Stimulated activated CD4-positive, alpha-beta T cell treated with anti-CD3 and anti-CD28 coated beads, Interleukin-1b, Interleukin-23, amount 100 ng/mL, for 24 hours (primary cell): ENCODE measurements around the gene SBF1.
A peak's percentile ranks its signal among the peaks of the same experiment; 100 is the strongest.

Experiments used
- DNase-seq, 4 experiments: peaks; one replicate each; pipeline ENCODE4 v3.0.0-alpha.2; 2020; ENCODE audit warnings: low read depth in 4 of 4, low spot score in 1 of 4

The SBF1 gene

DNA sequence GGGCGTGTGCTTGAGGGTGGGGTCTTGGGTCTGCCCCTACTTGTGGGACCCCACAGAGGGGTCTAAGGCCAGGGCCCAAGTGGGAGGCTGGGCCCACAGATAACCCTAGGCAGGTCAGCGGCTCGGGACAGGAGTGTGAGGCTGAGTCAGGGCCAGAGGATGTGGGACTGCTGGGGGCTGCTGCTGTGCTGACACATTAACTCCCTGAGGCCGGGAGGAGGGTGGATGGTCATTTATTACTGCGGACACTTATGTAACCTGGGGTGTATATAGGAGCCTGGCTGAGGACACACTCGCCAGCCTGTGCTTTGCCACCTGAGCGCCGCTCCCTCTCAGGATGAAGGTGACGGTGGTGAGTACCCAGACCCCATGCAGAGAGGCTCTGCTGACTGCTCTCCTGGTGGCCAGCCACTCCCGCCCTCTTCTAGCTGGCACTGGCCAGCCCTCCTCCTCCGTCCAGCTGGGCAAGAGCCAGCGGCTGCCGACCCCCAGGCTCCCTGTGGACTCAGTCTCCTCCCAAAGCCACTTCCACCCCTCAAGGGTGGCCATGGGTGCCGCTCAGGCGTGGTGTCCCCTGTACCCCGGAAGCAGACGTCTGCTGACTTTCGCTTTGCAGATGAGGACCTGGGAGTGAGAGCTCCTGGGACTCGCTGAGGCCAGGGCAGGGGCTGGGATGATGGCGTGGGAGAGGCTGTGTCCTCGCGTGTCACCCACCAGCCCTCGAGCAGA, 11.9 kb upstream of the SBF1 start, which contains the start of gene MIOX:
TSS of gene MIOX (plus strand) at position 299 of the 729 bp plus-strand sequence. CDS start at position 338, 39 bp downstream.
- no peak for DNase-seq

DNA sequence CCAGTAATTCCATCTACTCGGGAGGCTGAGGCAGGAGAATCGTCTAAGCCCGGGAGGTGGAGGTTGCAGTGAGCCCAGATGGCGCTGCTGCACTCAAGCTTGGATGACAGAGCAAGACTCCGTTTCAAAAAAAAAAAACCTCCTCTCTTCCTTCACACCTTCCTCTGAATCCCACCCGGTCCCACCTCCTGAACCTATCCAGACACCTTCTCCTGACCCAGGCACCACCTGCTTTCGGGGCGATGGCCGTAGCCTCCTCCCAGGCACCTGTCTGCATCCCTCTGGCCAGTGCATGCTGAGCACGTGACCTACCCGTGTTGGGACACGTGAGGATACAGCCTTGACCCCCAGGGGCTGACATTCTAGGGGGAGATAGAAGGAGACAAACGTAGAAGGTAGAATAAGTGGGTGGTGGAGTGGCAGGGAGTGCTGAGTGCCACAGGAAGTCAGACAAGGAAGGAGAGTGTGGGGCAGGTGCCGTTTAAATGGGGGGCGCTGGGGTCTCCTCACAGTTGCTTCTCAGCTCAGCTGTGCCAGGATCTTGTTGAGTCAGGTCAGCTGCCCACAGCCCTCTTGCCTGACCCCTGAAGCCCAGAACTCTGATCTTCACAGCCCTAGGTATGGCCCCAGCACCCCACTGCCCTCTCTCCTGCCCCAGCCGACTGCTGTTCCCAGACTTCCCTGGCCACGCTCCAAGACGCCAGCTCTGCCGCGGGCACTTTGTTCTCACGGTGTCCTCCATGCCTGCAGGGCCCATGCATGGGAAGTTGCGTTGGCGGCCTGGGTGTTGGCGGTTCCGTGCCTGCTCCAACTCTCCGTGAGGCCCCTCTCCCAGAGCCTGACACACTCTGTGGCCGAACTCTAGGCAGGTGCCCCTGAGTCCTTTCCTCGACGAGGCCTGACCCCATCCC, 10.6 kb upstream of the SBF1 start:
- DNase-seq, result no peak

- no peak for DNase-seq
Observed at GRCh38 chr22:50483977-50484853, 9.4 kb upstream of the SBF1 start.

- no peak for DNase-seq
Observed at GRCh38 chr22:50483556-50483955, 8.7 kb upstream of the SBF1 start.

GRCh38 chr22:50483106-50483505, 8.3 kb upstream of the SBF1 start:
- DNase-seq, result no peak

- no peak for DNase-seq
Observed at GRCh38 chr22:50482107-50483074, 7.6 kb upstream of the SBF1 start.

DNA sequence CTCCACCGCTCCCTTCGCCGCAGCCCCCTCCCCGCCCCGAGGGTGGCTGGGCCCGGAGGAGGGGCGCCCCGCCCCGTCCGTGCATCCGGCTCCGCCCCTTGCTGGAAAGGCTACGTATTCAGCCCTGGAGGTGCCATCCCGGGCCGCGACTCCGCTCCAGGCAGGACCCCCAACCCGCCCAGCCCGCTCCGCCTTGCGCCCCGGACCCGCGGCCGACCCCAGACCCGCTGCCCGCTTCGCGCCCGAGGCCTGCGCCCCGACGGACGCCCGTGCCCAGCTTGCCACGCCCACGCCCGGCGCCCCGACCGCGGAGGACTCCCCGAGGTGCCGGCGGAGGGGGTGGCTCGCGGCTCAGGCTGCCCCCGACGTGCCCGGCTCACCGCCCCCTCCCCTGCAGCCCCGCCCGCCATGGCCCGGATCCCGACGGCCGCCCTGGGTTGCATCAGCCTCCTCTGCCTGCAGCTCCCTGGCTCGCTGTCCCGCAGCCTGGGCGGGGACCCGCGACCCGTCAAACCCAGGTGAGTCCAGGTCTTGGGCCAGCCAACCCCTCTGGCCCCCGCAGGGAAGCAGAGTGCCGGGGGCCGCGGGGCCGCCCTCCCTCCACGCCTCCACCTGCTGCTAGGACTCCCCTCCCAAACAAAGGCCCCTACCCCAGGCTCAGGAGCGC, 6.7 kb upstream of the SBF1 start, which contains the start of gene ADM2:
TSS of gene ADM2 (plus strand) at position 104 of the 667 bp plus-strand sequence. CDS start at position 409, 305 bp downstream.
- peak in 3 of 4 experiments; percentile 34 to 59 (median 53) for DNase-seq

DNA sequence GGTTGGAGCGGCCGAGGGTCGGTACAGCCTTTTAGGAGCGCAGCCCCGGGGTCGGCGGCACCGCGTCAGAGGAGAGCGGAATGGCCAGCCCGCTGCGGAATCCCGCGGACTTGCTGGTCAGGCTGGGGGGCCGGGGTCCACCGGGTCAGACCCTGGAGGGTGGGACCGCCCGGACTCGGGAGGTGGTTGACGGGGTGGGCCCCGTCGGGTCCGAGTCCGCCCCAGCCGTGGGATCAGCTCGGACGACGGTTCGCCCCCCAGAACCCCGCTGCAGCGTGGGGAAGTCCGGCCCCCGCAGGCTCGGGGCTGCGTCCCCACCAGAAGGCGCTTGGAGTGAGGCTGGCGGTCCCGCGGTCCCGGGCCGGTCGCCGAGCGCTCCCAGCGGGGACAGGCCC, 6.2 kb upstream of the SBF1 start:
- no peak for DNase-seq

DNA sequence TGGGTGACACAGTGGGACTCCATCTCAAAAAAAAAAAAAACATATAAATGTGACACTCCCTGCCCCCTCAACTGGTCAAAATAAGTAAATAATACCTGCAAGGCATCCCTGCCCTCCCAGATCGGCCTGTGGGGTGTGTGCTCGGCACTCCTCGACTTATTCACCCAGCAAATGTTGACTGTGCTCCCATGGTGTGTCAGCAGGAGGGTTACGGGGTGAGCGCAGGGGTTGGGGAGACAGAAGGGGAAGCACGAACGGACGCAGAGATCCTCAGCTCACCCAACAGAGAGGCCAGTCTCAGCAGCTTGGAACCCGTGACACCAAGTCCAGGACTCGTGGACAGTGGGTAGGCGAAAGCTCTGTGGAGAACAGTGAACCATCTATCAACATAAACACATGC, 4.9 kb upstream of the SBF1 start:
- DNase-seq, result no peak

- DNase-seq, result no peak
Observed at GRCh38 chr22:50477923-50478322, 3.1 kb upstream of the SBF1 start.

DNA sequence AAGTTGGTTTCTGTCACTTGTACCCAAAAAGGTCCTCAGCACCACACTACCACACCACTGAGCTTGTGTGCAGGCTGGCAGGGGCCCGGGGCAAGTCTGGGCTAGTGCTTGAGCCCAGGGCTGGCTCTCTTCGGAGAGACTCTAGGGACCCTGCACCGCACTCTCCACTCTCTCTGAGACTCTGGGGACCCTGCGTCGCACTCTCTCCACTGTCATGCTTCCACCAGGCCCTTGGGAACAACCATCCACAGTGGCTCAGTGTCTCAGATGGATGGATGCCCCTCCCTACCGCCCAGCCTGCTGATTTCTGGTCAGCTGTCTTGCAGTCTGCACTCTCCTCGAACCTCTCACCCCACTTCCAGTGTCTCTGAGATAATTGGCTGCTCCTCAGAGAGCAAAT, 2.0 kb upstream of the SBF1 start:
- DNase-seq, result no peak

DNA sequence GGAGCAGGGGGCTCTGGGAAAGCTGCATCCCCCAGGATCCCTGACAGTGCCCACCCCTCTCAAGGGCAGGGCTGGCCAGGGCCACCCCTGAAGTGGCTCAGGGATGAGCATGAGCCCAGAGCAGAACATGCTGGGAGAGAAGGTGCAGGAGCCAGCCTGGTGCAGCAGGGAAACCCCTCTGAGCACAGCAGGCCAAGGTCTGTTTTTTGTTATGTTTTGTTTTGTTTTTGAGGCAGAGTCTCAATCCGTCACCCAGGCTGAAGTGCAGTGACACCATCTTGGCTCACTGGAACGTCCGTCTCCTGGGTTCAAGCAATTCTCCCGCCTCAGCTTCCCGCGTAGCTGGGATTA, 792 bp upstream of the SBF1 start:
- no peak for DNase-seq

GRCh38 chr22:50473855-50474671, 772 bp downstream of the SBF1 start:
- peak in 1 of 4 experiments; percentile 32 for DNase-seq

GRCh38 chr22:50473088-50473487, 1.7 kb downstream of the SBF1 start:
- DNase-seq, result no peak

GRCh38 chr22:50471962-50472361, 2.9 kb downstream of the SBF1 start:
- DNase-seq, result no peak

- no peak for DNase-seq
Observed at GRCh38 chr22:50471197-50471847, 3.5 kb downstream of the SBF1 start.

- no peak for DNase-seq
Observed at GRCh38 chr22:50470491-50470890, 4.3 kb downstream of the SBF1 start.
